Measurements from ENCODE around the gene MASP1.

- no peak for TF ChIP-seq CTCF (optimal IDR thresholded peaks at IDR 0.05 in 1 of 3, IDR thresholded peaks at IDR 0.05 in 1 of 3, conservative IDR thresholded peaks at IDR 0.05 in 1 of 3; ENCODE audit: extremely low read depth in 1 of 3, insufficient read depth in 2 of 3, low read length in 3 of 3)
- no peak for TF ChIP-seq EZH2 (IDR thresholded peaks at IDR 0.05; ENCODE audit: low read length)
These were observed 79.9 kb downstream of the MASP1 start for GRCh38 chr3:187211532-187212195.
